Mononuclear cell (primary cell): ENCODE data around the gene EIF2B2. TPM values are rescaled to one million over a fixed set of nuclear protein-coding genes. Genes with fewer than 3 reads are reported as not detected.

Experiments
- H3K27me3 ChIP-seq: 2 replicates; pipeline ENCODE4 v1.6.0; 2011; ENCODE audit warnings: low read length, control low read depth; ENCODE audit not compliant: insufficient read depth
- H3K4me1 ChIP-seq: 2 replicates; pipeline ENCODE4 v1.5.1; 2011; ENCODE audit warnings: mild to moderate bottlenecking, low read length, control low read depth; ENCODE audit not compliant: insufficient read depth
- H3K4me3 ChIP-seq: 2 replicates; pipeline ENCODE4 v1.5.1; 2011; ENCODE audit warnings: mild to moderate bottlenecking, low read length, moderate library complexity
- H3K9me3 ChIP-seq: 2 replicates; pipeline ENCODE4 v1.5.1; 2011; ENCODE audit warnings: low read depth, mild to moderate bottlenecking, control low read depth, low read length
- total RNA-seq: library from RNA; depleted of rRNA; stranded (reverse); fragments of >200 nt; gene quantifications from one replicate; pipeline ENCODE4 v1.2.3, GENCODE V29; 2012

Gene EIF2B2
- total RNA-seq, 1 donor = 17.3 TPM

DNA sequence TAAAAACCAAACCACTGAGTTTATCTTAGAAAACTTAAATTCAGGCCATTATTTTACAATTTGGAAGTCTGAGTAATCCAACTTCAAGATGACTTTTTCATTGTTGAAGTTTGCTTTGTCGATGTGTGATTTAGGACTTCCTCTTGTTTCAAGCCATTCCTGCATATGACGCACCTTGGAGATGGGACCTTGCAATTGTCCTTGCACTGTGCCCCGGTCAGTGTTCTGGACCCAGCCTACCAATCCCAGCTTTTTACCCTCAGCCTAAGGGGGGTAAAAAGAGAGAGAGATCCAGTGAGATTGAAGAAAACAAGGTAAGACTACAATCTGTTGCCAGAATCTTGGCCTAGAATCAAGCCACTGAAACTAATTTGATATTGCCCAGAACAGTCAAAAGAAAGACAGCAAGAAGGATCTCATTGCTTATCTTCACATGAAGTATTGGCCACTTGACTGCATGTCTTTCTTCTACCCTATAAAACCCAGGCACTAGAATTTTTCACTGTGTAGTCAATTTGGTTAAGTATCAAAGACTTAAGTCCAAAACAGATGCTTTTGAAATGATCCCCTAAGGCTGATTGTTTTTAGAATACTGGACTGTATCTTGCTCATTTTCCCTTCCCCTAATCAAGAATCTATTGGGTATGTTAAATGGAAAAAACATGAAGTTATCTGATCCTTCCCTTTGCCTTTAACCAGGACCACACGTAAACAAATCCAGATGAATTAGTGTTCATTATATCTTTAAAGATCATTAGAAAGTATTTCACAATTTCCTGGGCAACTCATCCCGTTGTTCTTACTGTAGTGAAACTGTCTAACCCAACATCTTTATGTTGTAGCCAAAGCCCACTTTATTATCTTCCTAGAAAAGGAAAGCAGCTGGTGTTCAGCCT, 50.9 kb downstream of the EIF2B2 start:
- Histone ChIP-seq H3K9me3 (no peaks in the 10 kb centered on the region), H3K4me3 (no peak overlapping the region), H3K4me1 (peaks cover 26% of the 10 kb centered on the region), H3K27me3 (no peaks in the 10 kb centered on the region)

DNA sequence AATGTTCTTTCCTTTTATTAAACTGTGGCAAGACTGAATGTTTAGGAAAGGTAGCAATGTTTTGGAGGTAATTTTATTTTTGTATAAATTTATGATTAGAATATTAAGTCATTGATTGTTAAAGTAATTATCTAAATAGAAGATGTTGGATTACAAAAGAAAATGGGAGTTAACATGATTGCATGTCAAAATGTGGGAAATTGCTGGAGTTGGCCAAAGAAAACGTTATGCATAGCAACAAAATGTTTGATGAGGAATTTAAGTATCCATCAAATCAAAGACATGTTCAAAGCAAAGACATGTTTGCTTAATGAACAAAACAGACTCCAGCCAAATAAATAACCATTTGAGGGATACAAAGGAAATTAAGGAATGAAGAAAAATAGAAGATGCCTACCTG, 51.7 kb downstream of the EIF2B2 start:
- Histone ChIP-seq H3K27me3 (no peaks in the 10 kb centered on the region), H3K4me1 (peaks cover 19% of the 10 kb centered on the region), H3K9me3 (no peaks in the 10 kb centered on the region), H3K4me3 (no peak overlapping the region)

DNA sequence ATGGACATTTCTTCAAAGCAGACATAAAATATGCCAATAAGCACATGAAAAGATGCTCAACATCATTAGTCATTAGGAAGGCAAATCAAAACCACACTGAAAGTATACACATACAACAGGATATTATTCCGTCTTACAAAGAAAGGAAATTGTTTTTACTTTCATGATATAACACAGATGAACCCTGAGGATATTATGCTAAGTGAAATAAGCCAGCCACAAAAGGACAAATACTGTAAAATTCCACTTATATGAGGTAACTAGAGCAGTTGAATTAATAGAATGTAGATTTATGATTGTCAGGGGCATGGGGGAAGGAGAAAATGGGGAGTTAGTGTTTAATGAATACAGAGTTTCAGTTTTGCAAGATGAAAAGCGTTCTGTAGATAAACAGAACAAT, 56.9 kb downstream of the EIF2B2 start:
- Histone ChIP-seq H3K4me1 (peaks cover 14% of the 10 kb centered on the region), H3K27me3 (no peaks in the 10 kb centered on the region), H3K4me3 (no peak overlapping the region), H3K9me3 (no peaks in the 10 kb centered on the region)

DNA sequence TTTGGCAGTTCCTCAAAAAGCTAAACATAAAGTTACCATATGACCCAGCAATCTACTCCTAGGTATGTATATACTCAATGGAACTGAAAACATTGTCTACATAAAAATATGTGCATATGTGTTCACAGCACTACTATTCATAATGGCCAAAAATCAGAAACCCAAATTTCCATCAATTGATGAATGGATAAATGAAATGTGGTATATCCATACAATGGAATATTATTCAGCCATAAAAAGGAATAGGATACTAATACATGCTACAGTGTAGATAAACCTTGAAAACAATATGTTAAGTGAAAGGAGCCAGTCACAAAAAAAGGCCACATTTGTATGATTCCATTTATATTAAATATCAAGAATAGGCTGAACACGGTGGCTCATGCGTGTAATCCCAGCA, 57.7 kb downstream of the EIF2B2 start:
- Histone ChIP-seq H3K27me3 (no peaks in the 10 kb centered on the region), H3K4me3 (no peak overlapping the region), H3K4me1 (peaks cover 14% of the 10 kb centered on the region), H3K9me3 (no peaks in the 10 kb centered on the region)

Other genes starting within 250 kb of the EIF2B2 start
- gene YLPM1, start 239.6 kb upstream of the EIF2B2 start, total RNA-seq = 84.7 TPM
- 0.21 TPM for gene PROX2, start 126.8 kb upstream of the EIF2B2 start, total RNA-seq
- gene DLST, start 121.0 kb upstream of the EIF2B2 start, total RNA-seq = 92.4 TPM
- gene RPS6KL1, start 79.7 kb upstream of the EIF2B2 start, total RNA-seq = 3.4 TPM
- not detected for gene PGF, start 47.3 kb upstream of the EIF2B2 start, total RNA-seq
- gene MLH3, start 48.5 kb downstream of the EIF2B2 start, total RNA-seq = 36.9 TPM
- 3.5 TPM for gene ACYP1, start 61.1 kb downstream of the EIF2B2 start, total RNA-seq
- gene ZC2HC1C, start 66.7 kb downstream of the EIF2B2 start, total RNA-seq = not detected
- gene NEK9, start 124.1 kb downstream of the EIF2B2 start, total RNA-seq = 33.3 TPM
- 180 TPM for gene TMED10, start 173.7 kb downstream of the EIF2B2 start, total RNA-seq